ENCODE results near the gene FRAS1.

- TF ChIP-seq REST (IDR thresholded peaks at IDR 0.05; ENCODE audit: borderline replicate concordance) (no peak), CTCF (IDR thresholded peaks at IDR 0.05; ENCODE audit: poor library complexity, severe bottlenecking) (no peak), SMC3 (conservative IDR thresholded peaks at IDR 0.05; ENCODE audit: poor library complexity) (no peak), POLR2AphosphoS5 (IDR thresholded peaks at IDR 0.05) (no peak), EZH2 (IDR thresholded peaks at IDR 0.05; ENCODE audit: borderline replicate concordance, insufficient read depth, low read length, poor library complexity, severe bottlenecking) (no peak), TAF1 (IDR thresholded peaks at IDR 0.05; ENCODE audit: low read depth) (no peak), RAD21 (conservative IDR thresholded peaks at IDR 0.05) (no peak)
Observed at GRCh38 chr4:78070731-78071282, 13.7 kb downstream of the FRAS1 start.

Data from neural cell (in vitro differentiated cells).